ENCODE results near the gene INAFM2.

INAFM2 gene

DNA sequence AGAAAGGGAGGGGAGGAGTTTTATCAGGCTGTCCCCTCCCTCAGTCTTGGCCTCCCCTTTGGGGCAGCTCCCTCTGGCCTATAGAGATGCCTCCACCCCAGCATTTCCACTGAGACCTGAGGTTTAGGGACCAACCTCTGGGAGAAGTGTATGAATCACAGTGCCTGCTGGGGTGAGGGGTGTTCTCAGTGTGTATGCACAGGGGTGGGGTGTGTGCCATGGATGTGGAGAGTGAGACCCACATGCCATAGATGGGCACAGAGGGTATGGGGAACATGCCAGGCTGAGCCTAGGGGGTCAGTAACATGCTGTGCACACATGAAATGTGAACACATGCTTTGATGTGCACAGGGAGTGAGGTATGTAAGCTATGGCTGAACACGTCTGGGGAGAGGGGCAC lies 28.2 kb upstream of the INAFM2 start:
- no peak overlapping the region for H3K4me3 ChIP-seq (ENCODE audit: low read depth, low read length)
- TF ChIP-seq, protein P1, sequence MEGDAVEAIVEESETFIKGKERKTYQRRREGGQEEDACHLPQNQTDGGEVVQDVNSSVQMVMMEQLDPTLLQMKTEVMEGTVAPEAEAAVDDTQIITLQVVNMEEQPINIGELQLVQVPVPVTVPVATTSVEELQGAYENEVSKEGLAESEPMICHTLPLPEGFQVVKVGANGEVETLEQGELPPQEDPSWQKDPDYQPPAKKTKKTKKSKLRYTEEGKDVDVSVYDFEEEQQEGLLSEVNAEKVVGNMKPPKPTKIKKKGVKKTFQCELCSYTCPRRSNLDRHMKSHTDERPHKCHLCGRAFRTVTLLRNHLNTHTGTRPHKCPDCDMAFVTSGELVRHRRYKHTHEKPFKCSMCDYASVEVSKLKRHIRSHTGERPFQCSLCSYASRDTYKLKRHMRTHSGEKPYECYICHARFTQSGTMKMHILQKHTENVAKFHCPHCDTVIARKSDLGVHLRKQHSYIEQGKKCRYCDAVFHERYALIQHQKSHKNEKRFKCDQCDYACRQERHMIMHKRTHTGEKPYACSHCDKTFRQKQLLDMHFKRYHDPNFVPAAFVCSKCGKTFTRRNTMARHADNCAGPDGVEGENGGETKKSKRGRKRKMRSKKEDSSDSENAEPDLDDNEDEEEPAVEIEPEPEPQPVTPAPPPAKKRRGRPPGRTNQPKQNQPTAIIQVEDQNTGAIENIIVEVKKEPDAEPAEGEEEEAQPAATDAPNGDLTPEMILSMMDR (IDR thresholded peaks at IDR 0.05; ENCODE audit: low read depth, low read length): no peak

DNA sequence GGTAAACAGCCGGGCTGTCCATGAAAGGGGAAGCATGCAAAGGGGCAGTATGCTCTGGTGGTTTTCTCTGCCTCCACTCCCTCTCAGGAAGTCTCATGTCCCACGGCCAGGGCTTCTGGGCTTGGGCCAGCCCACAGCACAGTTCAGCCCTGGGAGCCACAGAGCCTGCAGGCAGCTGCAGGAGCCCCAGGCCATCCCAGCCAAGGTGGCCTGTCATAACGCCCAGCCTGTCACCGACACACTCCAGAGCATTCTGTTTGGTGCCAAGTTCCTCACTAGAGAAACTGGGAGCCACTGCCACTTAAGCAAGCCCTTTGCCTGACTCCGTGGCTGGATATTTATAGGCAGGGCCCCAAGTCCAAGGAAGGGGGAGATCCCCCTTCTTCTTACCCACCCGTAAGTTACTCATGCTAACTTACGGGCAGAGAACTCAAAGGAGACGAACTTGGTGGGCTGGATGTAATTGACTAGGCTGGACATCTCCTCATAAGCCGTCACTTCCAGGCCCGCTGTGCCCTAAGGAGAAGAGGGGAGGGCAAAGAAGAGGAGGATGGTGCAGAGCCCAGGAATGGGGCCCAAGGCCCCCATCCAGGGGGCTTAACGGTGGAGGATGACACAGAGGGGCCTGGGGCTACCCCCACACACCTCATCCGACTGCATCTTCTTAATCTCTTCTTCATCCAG lies 27.5 kb upstream of the INAFM2 start:
- TF ChIP-seq, protein P1 (IDR thresholded peaks at IDR 0.05; ENCODE audit: low read depth, low read length): no peak
- no peak overlapping the region for H3K4me3 ChIP-seq (ENCODE audit: low read depth, low read length)

DNA sequence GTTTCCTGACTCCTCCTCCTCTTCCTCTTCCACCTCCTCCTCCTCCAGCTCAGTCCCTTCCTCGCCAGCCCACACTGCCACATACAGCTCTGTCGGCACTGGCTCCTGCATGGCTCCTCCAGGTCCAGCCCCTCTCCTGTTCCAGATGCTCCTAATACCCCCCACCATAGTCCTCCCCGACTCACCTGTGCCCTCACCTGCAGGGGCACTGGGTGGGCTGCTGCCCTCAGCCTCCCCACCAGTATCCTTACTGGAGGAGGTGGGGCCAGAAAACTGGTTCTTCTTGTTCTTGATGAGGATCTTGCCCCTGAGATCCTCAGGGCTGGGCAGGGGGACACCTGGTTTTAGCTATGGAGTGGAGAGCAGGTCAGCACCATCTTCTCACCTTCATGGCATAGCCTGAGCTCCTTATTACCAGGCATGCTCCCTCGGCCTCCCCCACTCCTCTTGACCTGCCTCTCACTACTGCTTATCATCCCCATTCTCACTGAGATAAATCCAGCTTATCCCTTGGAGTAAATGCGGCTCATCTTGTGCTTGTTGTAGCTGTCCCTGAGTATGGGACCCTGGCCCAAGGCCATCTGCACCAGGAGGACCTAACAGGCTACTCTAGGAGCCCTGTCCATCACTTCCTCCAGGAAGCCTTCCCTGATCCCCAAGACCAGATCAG lies 26.8 kb upstream of the INAFM2 start:
- no peak overlapping the region for H3K4me3 ChIP-seq (ENCODE audit: low read depth, low read length)
- TF ChIP-seq, protein P1 (IDR thresholded peaks at IDR 0.05; ENCODE audit: low read depth, low read length): no peak

DNA sequence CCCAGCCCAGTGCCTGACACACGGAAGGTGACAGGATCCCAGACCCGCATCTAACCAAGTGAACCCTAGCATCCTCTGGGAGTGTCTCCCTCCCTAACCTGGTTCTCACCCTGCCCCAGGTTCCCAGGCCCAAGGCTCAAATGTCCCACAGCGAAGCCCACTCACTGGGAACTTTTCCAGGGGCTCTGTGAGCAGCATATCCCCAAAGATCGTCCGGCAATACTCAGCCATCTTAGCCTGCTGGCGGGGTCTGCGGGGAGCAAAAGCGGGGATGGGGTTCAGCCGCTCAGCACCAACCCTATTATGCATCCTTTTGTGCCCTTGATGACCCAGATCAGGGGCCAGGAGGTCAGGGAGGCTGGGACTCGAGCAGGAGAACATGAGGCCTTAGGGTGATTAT lies 26.1 kb upstream of the INAFM2 start:
- TF ChIP-seq, protein P1 (IDR thresholded peaks at IDR 0.05; ENCODE audit: low read depth, low read length): no peak
- no peak overlapping the region for H3K4me3 ChIP-seq (ENCODE audit: low read depth, low read length)

DNA sequence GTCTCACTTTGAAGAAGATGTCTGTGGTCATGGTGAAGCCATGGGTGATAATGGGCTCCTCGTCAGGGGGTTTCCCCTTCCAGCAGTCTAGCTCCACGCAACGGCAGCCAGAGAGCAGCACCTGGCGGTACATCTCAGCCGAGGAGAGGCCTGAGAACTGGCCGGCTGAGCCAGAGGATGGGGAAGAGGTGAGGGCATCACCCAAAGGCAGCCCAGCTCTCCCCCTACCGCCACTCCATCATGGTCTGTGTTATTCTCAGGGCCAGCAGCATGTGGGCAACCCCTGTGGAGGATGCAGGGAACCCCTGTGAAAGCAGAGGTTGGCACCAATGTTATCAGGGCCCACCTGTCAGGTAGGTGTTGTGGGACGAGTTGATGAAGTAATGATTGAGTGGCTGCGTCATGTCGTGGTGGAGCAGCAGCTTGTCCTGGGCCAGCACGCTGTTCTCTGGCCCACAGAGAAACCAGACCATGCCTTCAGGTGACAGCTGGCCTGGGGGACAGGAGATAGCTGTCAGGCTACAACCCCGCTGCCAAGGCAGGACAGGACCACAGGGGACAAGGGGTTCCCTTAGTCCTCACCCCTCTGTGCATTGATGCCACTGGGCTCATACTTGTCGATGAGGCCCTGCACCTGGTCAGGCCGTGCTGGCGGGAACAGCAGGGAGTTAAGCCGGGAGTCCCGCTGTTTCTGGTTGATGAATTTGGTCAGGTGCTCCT lies 25.1 kb upstream of the INAFM2 start:
- no peak overlapping the region for H3K4me3 ChIP-seq (ENCODE audit: low read depth, low read length)
- TF ChIP-seq, protein P1 (IDR thresholded peaks at IDR 0.05; ENCODE audit: low read depth, low read length): no peak

DNA sequence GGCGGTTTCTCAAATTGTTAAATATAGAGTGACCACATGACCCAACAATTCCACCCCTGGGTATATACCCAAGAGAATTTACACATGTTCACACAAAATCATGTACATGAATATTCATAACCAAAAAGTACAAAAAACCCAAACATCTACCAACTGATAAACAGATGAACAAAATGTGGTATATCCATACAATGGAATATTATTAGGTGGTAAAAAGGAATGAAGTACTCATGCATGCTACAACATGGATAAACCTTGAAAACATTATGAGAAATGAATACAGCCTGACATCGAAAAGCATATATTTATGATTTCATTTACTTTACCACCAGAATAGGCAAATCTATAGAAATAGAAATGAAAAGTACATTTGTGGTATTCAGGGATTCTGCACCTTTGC lies 23.1 kb upstream of the INAFM2 start:
- H3K4me3 ChIP-seq (ENCODE audit: low read depth, low read length): no peak overlapping the region
- TF ChIP-seq, protein P1 (IDR thresholded peaks at IDR 0.05; ENCODE audit: low read depth, low read length): no peak

DNA sequence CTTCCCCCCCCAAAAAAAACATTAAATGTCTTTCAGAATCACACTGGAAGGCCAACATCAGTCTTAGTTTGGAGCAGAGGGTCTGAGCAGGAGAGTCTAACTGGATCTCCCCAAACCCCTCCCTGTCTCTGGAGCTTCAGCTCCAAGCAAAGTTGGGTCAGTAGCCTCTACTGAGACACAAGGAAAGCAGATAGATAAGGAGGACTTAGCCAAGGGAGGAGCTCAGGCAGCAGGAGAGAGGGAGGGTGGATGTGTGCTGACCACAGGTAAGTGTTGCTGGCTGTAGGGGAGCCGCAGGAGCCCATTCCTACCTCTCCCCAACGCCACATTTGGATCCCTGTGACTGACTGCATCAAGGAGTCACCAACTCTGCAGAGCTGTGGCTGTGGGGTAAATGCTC lies 22.7 kb upstream of the INAFM2 start:
- H3K4me3 ChIP-seq (ENCODE audit: low read depth, low read length): no peak overlapping the region
- TF ChIP-seq, protein P1 (IDR thresholded peaks at IDR 0.05; ENCODE audit: low read depth, low read length): no peak

All from WI38 (cell line).